ENCODE data around the gene CAMSAP1. TPM values are rescaled to one million over a fixed set of nuclear protein-coding genes. Genes with fewer than 3 reads are reported as not detected.

The CAMSAP1 gene, protein sequence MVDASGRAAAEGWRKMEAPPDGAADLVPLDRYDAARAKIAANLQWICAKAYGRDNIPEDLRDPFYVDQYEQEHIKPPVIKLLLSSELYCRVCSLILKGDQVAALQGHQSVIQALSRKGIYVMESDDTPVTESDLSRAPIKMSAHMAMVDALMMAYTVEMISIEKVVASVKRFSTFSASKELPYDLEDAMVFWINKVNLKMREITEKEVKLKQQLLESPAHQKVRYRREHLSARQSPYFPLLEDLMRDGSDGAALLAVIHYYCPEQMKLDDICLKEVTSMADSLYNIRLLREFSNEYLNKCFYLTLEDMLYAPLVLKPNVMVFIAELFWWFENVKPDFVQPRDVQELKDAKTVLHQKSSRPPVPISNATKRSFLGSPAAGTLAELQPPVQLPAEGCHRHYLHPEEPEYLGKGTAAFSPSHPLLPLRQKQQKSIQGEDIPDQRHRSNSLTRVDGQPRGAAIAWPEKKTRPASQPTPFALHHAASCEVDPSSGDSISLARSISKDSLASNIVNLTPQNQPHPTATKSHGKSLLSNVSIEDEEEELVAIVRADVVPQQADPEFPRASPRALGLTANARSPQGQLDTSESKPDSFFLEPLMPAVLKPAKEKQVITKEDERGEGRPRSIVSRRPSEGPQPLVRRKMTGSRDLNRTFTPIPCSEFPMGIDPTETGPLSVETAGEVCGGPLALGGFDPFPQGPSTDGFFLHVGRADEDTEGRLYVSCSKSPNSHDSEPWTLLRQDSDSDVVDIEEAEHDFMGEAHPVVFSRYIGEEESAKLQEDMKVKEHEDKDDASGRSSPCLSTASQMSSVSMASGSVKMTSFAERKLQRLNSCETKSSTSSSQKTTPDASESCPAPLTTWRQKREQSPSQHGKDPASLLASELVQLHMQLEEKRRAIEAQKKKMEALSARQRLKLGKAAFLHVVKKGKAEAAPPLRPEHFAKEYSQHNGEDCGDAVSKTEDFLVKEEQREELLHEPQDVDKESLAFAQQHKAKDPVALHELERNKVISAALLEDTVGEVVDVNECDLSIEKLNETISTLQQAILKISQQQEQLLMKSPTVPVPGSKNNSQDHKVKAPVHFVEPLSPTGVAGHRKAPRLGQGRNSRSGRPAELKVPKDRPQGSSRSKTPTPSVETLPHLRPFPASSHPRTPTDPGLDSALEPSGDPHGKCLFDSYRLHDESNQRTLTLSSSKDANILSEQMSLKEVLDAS (N-terminal part only)
- total RNA-seq (38.6 TPM), polyA plus RNA-seq (ENCODE audit: insufficient read depth, low read depth, low replicate concordance) (3.3 TPM)
- long read RNA-seq, donor 1: 0 reads
- long read RNA-seq, donor 2: 0 reads
- long read RNA-seq, donor 3, full-length matches to known transcripts: 2 of 2 reads
- long read RNA-seq, donor 3, partial matches to known transcripts: 0 of 2 reads
- long read RNA-seq, donor 3, other reads (novel, unspliced or antisense): 0 of 2 reads
- long read RNA-seq, donor 4, full-length matches to known transcripts: 1 of 6 reads
- long read RNA-seq, donor 4, partial matches to known transcripts: 5 of 6 reads
- long read RNA-seq, donor 4, other reads (novel, unspliced or antisense): 0 of 6 reads
- long read RNA-seq, donor 5: 0 reads
- long read RNA-seq, donor 6: 0 reads
- long read RNA-seq, donor 7, partial matches to known transcripts: 9 of 21 reads
- long read RNA-seq, donor 7, other reads (novel, unspliced or antisense): 10 of 21 reads
- long read RNA-seq, donor 8, partial matches to known transcripts: 0 of 1 reads
- long read RNA-seq, donor 8, other reads (novel, unspliced or antisense): 0 of 1 reads
- long read RNA-seq, donor 9: 0 reads
- long read RNA-seq, donor 10: 0 reads

- peak within 1 kb of the TSS; percentile 59 to 74 (median 66) for H3K4me3 ChIP-seq (ENCODE audit: low read length in 3 of 3)
- TF ChIP-seq, protein P1, sequence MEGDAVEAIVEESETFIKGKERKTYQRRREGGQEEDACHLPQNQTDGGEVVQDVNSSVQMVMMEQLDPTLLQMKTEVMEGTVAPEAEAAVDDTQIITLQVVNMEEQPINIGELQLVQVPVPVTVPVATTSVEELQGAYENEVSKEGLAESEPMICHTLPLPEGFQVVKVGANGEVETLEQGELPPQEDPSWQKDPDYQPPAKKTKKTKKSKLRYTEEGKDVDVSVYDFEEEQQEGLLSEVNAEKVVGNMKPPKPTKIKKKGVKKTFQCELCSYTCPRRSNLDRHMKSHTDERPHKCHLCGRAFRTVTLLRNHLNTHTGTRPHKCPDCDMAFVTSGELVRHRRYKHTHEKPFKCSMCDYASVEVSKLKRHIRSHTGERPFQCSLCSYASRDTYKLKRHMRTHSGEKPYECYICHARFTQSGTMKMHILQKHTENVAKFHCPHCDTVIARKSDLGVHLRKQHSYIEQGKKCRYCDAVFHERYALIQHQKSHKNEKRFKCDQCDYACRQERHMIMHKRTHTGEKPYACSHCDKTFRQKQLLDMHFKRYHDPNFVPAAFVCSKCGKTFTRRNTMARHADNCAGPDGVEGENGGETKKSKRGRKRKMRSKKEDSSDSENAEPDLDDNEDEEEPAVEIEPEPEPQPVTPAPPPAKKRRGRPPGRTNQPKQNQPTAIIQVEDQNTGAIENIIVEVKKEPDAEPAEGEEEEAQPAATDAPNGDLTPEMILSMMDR (IDR thresholded peaks at IDR 0.05; ENCODE audit: borderline replicate concordance, extremely low read depth, insufficient read depth): no peak
- FAIRE-seq: no peak
- no peaks in the 10 kb centered on the region for H3K9me3 ChIP-seq (ENCODE audit: control insufficient read depth in 2 of 3, insufficient read depth in 1 of 3, low read length in 3 of 3)
- peak; percentile 96 to 98 (median 98) for DNase-seq
- intact Hi-C loops (cut with DNase I): no loop called here
- H3K9ac ChIP-seq (ENCODE audit: low read length in 3 of 3): peak within 1 kb of the TSS; percentile 29 to 53 (median 34)
- no peaks in the 10 kb centered on the region for H3K36me3 ChIP-seq (ENCODE audit: control insufficient read depth in 2 of 3, insufficient read depth in 3 of 3, low read length in 3 of 3)
- H3K27me3 ChIP-seq (ENCODE audit: control insufficient read depth, insufficient read depth, low read length): no peaks in the 10 kb centered on the region
- H3K27ac ChIP-seq (ENCODE audit: low read depth in 2 of 2, low read length in 2 of 2): peak within 1 kb of the TSS; percentile 48 to 76
- H3K4me1 ChIP-seq (ENCODE audit: control insufficient read depth in 2 of 3, insufficient read depth in 2 of 3, low read depth in 1 of 3, low read length in 3 of 3): peaks cover 0 to 20% (median 13%) of the 10 kb centered on the region in 3 donors
Observed at GRCh38 chr9:135907431-135908092, at the start of gene CAMSAP1. CAMSAP1 (minus strand) TSS chr9:135907546; CDS start chr9:135907159, 387 bp downstream.

DNA sequence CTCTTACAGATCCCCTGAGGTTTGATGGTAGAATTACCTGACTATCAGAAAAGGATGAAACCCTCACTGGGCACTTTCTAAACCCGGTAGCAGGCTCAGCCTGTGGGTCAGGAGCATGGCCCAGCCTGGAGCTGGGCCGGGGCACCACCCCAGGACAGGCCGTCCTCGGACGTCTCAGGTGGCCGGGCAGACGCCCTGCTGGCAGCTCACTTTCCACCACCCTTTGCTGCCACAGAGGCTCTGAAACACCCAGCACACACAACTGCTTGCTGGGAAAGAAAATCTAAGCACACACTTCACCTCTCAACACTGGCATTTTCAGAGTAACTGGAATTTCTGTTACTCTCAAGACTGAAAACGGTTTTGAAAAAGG, 49.4 kb upstream of the CAMSAP1 start:
- intact Hi-C loops (cut with DNase I): no loop called here
- peaks cover 0 to 16% (median 6%) of the 10 kb centered on the region in 3 donors for H3K36me3 ChIP-seq (ENCODE audit: control insufficient read depth in 2 of 3, insufficient read depth in 3 of 3, low read length in 3 of 3)
- no peak overlapping the region for H3K4me3 ChIP-seq (ENCODE audit: low read length in 3 of 3)
- no peak overlapping the region for H3K9ac ChIP-seq (ENCODE audit: low read length in 3 of 3)
- H3K27ac ChIP-seq (ENCODE audit: low read depth in 2 of 2, low read length in 2 of 2): no peak overlapping the region
- H3K4me1 ChIP-seq (ENCODE audit: control insufficient read depth in 2 of 3, insufficient read depth in 2 of 3, low read depth in 1 of 3, low read length in 3 of 3): peaks cover 3 to 12% (median 10%) of the 10 kb centered on the region in 3 donors
- FAIRE-seq (no peak), DNase-seq (peak in 1 of 5 donors; percentile 65)
- TF ChIP-seq, protein P1 (IDR thresholded peaks at IDR 0.05; ENCODE audit: borderline replicate concordance, extremely low read depth, insufficient read depth): no peak
- no peaks in the 10 kb centered on the region for H3K9me3 ChIP-seq (ENCODE audit: control insufficient read depth in 2 of 3, insufficient read depth in 1 of 3, low read length in 3 of 3)
- H3K27me3 ChIP-seq (ENCODE audit: control insufficient read depth, insufficient read depth, low read length): no peaks in the 10 kb centered on the region
